HG02610 (cell line): ENCODE data around the gene THEM5.

Experiments
- ATAC-seq: cut with Tn5 transposase; IDR thresholded peaks from one replicate; pipeline ENCODE4 v1.9.1; 2021; ENCODE audit warnings: mild to moderate bottlenecking, moderate library complexity; ENCODE audit not compliant: unreplicated experiment

Gene THEM5

GRCh38 chr1:151841141-151841540 lies 12.4 kb downstream of the THEM5 start:
- no peak for ATAC-seq

GRCh38 chr1:151840421-151840820 lies 13.1 kb downstream of the THEM5 start:
- ATAC-seq, result no peak

GRCh38 chr1:151839457-151840403 lies 13.8 kb downstream of the THEM5 start, which contains the start of gene C2CD4D:
TSS of gene C2CD4D (minus strand) at chr1:151839820. CDS start at chr1:151838989, 831 bp downstream.
- no peak for ATAC-seq

GRCh38 chr1:151839082-151839412 lies 14.5 kb downstream of the THEM5 start:
- no peak for ATAC-seq

- ATAC-seq, result no peak
Measured at GRCh38 chr1:151838222-151839081, 15.1 kb downstream of the THEM5 start.

GRCh38 chr1:151837884-151838221 lies 15.7 kb downstream of the THEM5 start:
- no peak for ATAC-seq

GRCh38 chr1:151837197-151837596 lies 16.3 kb downstream of the THEM5 start:
- ATAC-seq, result no peak

GRCh38 chr1:151835596-151835995 lies 17.9 kb downstream of the THEM5 start:
- ATAC-seq, result no peak

GRCh38 chr1:151834239-151834638 lies 19.3 kb downstream of the THEM5 start:
- ATAC-seq, result no peak

- no peak for ATAC-seq
Measured at GRCh38 chr1:151833172-151833900, 20.2 kb downstream of the THEM5 start.

- no peak for ATAC-seq
Measured at GRCh38 chr1:151832318-151832980, 21.1 kb downstream of the THEM5 start.

- ATAC-seq, result no peak
Measured at GRCh38 chr1:151831605-151832004, 21.9 kb downstream of the THEM5 start, which contains the start of gene RORC. TSS of gene RORC (minus strand) at chr1:151831802. CDS start at chr1:151831764, 38 bp downstream.

- ATAC-seq, result no peak
Measured at GRCh38 chr1:151831256-151831591, 22.3 kb downstream of the THEM5 start.

- ATAC-seq, result no peak
Measured at GRCh38 chr1:151830055-151830454, 23.5 kb downstream of the THEM5 start.

- ATAC-seq, result no peak
Measured at GRCh38 chr1:151829352-151830046, 24.0 kb downstream of the THEM5 start.

- no peak for ATAC-seq
Measured at GRCh38 chr1:151828921-151829320, 24.6 kb downstream of the THEM5 start.

GRCh38 chr1:151827853-151828252 lies 25.7 kb downstream of the THEM5 start:
- ATAC-seq, result no peak

GRCh38 chr1:151825751-151826660 lies 27.5 kb downstream of the THEM5 start:
- no peak for ATAC-seq

- ATAC-seq, result no peak
Measured at GRCh38 chr1:151825204-151825603, 28.3 kb downstream of the THEM5 start.
